Thymus (tissue), 11 donors: Measurements from ENCODE around the gene KCNJ16. TPM values are rescaled to one million over a fixed set of nuclear protein-coding genes. Genes with fewer than 3 reads are reported as not detected.

ENCODE experiments used
- DNase-seq, 9 donors: peaks; one replicate each; pipeline ENCODE4 v3.0.0-alpha.2; 2013; ENCODE audit warnings: low spot score in 9 of 9, low read depth in 6 of 9, missing footprints in 1 of 9
- H3K27ac ChIP-seq, 2 donors: one replicate each; pipeline ENCODE4 v1.5.1; 2013; ENCODE audit warnings: control low read depth in 1 of 2, low read depth in 1 of 2, low read length in 1 of 2, mild to moderate bottlenecking in 1 of 2, moderate library complexity in 1 of 2
- H3K27me3 ChIP-seq, 2 donors: one replicate each; pipeline ENCODE4 v1.5.1; 2013; ENCODE audit warnings: low read length in 1 of 2; ENCODE audit not compliant: control insufficient read depth in 2 of 2, insufficient read depth in 1 of 2
- H3K36me3 ChIP-seq, 2 donors: one replicate each; pipeline ENCODE4 v1.5.1; 2013; ENCODE audit warnings: low read length in 1 of 2, mild to moderate bottlenecking in 1 of 2, moderate library complexity in 1 of 2; ENCODE audit not compliant: control insufficient read depth in 2 of 2, insufficient read depth in 2 of 2
- H3K4me1 ChIP-seq, 2 donors: one replicate each; pipeline ENCODE4 v1.5.1; 2013; ENCODE audit warnings: low read length in 2 of 2; ENCODE audit not compliant: control insufficient read depth in 2 of 2, insufficient read depth in 2 of 2
- H3K4me3 ChIP-seq, 2 donors: one replicate each; pipeline ENCODE4 v1.5.1; 2013; ENCODE audit warnings: low read length in 2 of 2, control low read depth in 1 of 2, mild to moderate bottlenecking in 1 of 2
- H3K9me3 ChIP-seq, 2 donors: one replicate each; pipeline ENCODE4 v1.5.1; 2013; ENCODE audit warnings: low read length in 1 of 2, mild to moderate bottlenecking in 1 of 2; ENCODE audit not compliant: control insufficient read depth in 2 of 2, insufficient read depth in 1 of 2
- WGBS: extraction: QIAGEN DNeasy Blood & Tissue Kit; methylation state at CpG from one replicate; pipeline ENCODE4 v1.1.7; 2013; 5-methylcytosine and 5-hydroxymethylcytosine counted together
- polyA plus RNA-seq: library from polyadenylated mRNA; stranded (reverse); fragments of 200-250 nt; gene quantifications from one replicate; pipeline ENCODE4 v1.2.3, GENCODE V29; 2013
- total RNA-seq: library from RNA; stranded (reverse); fragments of 120-200 nt; gene quantifications from one replicate; pipeline ENCODE4 v1.2.4, GENCODE V29; 2013
- donor health status: healthy.

The KCNJ16 gene
- total and polyA plus RNA-seq, 2 donors: 0.05 to 3.9 TPM

- peaks cover 21 to 34% of the 10 kb centered on the region in 2 donors for H3K27me3 ChIP-seq
- H3K36me3 ChIP-seq: no peaks in the 10 kb centered on the region
- H3K27ac ChIP-seq: no peak overlapping the region
- 86% methylated on average over 4 of the region's 4 CpGs for WGBS
- DNase-seq: no peak
- H3K4me1 ChIP-seq: peaks cover 8 to 10% of the 10 kb centered on the region in 2 donors
- H3K9me3 ChIP-seq: no peaks in the 10 kb centered on the region
- no peak overlapping the region for H3K4me3 ChIP-seq
These were observed 98.7 kb downstream of the KCNJ16 start for GRCh38 chr17:70173681-70174080.

GRCh38 chr17:70181376-70181775, 106.4 kb downstream of the KCNJ16 start:
- Histone ChIP-seq H3K36me3 (no peaks in the 10 kb centered on the region), H3K27ac (no peak overlapping the region), H3K9me3 (no peaks in the 10 kb centered on the region), H3K4me1 (no peaks in the 10 kb centered on the region), H3K27me3 (no peaks in the 10 kb centered on the region), H3K4me3 (no peak overlapping the region)
- WGBS: 69% methylated on average over 5 of the region's 5 CpGs
- no peak for DNase-seq

GRCh38 chr17:70181866-70182265, 106.8 kb downstream of the KCNJ16 start:
- Histone ChIP-seq H3K9me3 (no peaks in the 10 kb centered on the region), H3K36me3 (no peaks in the 10 kb centered on the region), H3K27me3 (no peaks in the 10 kb centered on the region), H3K4me3 (no peak overlapping the region), H3K27ac (no peak overlapping the region), H3K4me1 (no peaks in the 10 kb centered on the region)
- WGBS: 93% methylated on average over 3 of the region's 3 CpGs
- no peak for DNase-seq

GRCh38 chr17:70183508-70183907, 108.5 kb downstream of the KCNJ16 start:
- Histone ChIP-seq H3K27ac (no peak overlapping the region), H3K4me3 (no peak overlapping the region), H3K4me1 (no peaks in the 10 kb centered on the region), H3K9me3 (no peaks in the 10 kb centered on the region), H3K36me3 (no peaks in the 10 kb centered on the region), H3K27me3 (no peaks in the 10 kb centered on the region)
- DNase-seq: no peak
- WGBS: 90% methylated on average over 4 of the region's 4 CpGs

- Histone ChIP-seq H3K27me3 (no peaks in the 10 kb centered on the region), H3K27ac (no peak overlapping the region), H3K36me3 (no peaks in the 10 kb centered on the region), H3K4me1 (no peaks in the 10 kb centered on the region), H3K4me3 (no peak overlapping the region), H3K9me3 (no peaks in the 10 kb centered on the region)
- no peak for DNase-seq
These were observed 109.2 kb downstream of the KCNJ16 start for GRCh38 chr17:70184207-70184606.

- Histone ChIP-seq H3K36me3 (no peaks in the 10 kb centered on the region), H3K4me3 (no peak overlapping the region), H3K4me1 (no peaks in the 10 kb centered on the region), H3K27ac (no peak overlapping the region), H3K9me3 (no peaks in the 10 kb centered on the region), H3K27me3 (no peaks in the 10 kb centered on the region)
- no peak for DNase-seq
- WGBS: 95% methylated on average over 4 of the region's 4 CpGs
These were observed 109.7 kb downstream of the KCNJ16 start for GRCh38 chr17:70184770-70185169.

Other genes with a start within 250 kb of the KCNJ16 start
- 5.3 TPM for gene KCNJ2, start 94.3 kb downstream of the KCNJ16 start, total RNA-seq
- gene KCNJ2, start 94.3 kb downstream of the KCNJ16 start, polyA plus RNA-seq: 3.1 TPM